ENCODE data around the gene INCENP.

The INCENP gene

DNA sequence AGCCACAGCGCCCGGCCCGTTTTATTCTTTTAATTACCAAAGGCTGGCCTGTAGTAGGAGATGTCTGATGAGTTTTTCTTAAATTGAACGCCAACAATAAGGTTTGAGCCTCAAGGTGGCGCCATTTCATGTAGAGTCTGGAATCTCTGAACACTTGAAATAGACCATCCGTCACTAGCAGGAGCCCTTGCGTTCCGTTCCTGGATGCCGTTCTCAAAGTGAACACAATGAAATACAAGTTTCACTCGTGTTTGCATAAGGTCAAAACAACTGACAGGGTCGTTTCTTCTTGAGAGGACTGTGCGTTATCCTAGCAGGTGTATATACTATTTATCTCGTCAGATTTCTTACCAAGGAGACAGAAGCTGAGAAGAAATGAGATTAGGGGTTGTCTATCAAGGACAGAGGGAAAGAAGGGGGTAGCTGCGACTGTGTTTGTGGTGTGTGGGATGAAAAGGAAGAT, 47.5 kb downstream of the INCENP start:
- no peaks in the 10 kb centered on the region for H3K36me3 ChIP-seq (ENCODE audit: low read length)

GRCh38 chr11:62172294-62172693, 48.5 kb downstream of the INCENP start:
- H3K9ac ChIP-seq (ENCODE audit: low read length): no peak overlapping the region
- no peak overlapping the region for H3K4me3 ChIP-seq (ENCODE audit: insufficient read depth, low read length, poor library complexity, severe bottlenecking)
- H2AFZ ChIP-seq (ENCODE audit: low read depth, low read length, severe bottlenecking): no peak overlapping the region
- no peaks in the 10 kb centered on the region for H3K9me3 ChIP-seq (ENCODE audit: insufficient read depth, low read length)
- H3K27ac ChIP-seq (ENCODE audit: low read depth, low read length): no peak overlapping the region
- no peaks in the 10 kb centered on the region for H3F3A ChIP-seq (ENCODE audit: insufficient read depth)
- no peaks in the 10 kb centered on the region for H3K9me2 ChIP-seq (replicated peaks; ENCODE audit: insufficient read depth, low read length)
- H3K36me3 ChIP-seq (ENCODE audit: low read length): no peaks in the 10 kb centered on the region
- no peak overlapping the region for H3K4me2 ChIP-seq (ENCODE audit: low read depth, low read length, poor library complexity, severe bottlenecking)
- H3K79me2 ChIP-seq (ENCODE audit: insufficient read depth, low read length): no peaks in the 10 kb centered on the region
- no peak for TF ChIP-seq EZH2phosphoT487 (conservative IDR thresholded peaks at IDR 0.05; ENCODE audit: low read length)
- TF ChIP-seq, protein P1, sequence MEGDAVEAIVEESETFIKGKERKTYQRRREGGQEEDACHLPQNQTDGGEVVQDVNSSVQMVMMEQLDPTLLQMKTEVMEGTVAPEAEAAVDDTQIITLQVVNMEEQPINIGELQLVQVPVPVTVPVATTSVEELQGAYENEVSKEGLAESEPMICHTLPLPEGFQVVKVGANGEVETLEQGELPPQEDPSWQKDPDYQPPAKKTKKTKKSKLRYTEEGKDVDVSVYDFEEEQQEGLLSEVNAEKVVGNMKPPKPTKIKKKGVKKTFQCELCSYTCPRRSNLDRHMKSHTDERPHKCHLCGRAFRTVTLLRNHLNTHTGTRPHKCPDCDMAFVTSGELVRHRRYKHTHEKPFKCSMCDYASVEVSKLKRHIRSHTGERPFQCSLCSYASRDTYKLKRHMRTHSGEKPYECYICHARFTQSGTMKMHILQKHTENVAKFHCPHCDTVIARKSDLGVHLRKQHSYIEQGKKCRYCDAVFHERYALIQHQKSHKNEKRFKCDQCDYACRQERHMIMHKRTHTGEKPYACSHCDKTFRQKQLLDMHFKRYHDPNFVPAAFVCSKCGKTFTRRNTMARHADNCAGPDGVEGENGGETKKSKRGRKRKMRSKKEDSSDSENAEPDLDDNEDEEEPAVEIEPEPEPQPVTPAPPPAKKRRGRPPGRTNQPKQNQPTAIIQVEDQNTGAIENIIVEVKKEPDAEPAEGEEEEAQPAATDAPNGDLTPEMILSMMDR (IDR thresholded peaks at IDR 0.05; ENCODE audit: insufficient read depth, low read length, poor library complexity, severe bottlenecking): no peak
- H3K27me3 ChIP-seq (ENCODE audit: low read length): no peaks in the 10 kb centered on the region; the same call in 1 of the 2 replicates
- no peaks in the 10 kb centered on the region for H4K20me1 ChIP-seq (ENCODE audit: low read depth, low read length)

More for the DNA sequence above, 47.5 kb downstream of the INCENP start:
- no peaks in the 10 kb centered on the region for H3K79me2 ChIP-seq (ENCODE audit: insufficient read depth, low read length)
- H4K20me1 ChIP-seq (ENCODE audit: low read depth, low read length): no peaks in the 10 kb centered on the region
- no peak overlapping the region for H3K9ac ChIP-seq (ENCODE audit: low read length)
- H3K9me3 ChIP-seq (ENCODE audit: insufficient read depth, low read length): no peaks in the 10 kb centered on the region
- no peak overlapping the region for H3K4me3 ChIP-seq (ENCODE audit: insufficient read depth, low read length, poor library complexity, severe bottlenecking)
- no peak overlapping the region for H3K4me2 ChIP-seq (ENCODE audit: low read depth, low read length, poor library complexity, severe bottlenecking)
- H3K9me2 ChIP-seq (replicated peaks; ENCODE audit: insufficient read depth, low read length): no peaks in the 10 kb centered on the region
- no peak overlapping the region for H2AFZ ChIP-seq (ENCODE audit: low read depth, low read length, severe bottlenecking)
- H3K27ac ChIP-seq (ENCODE audit: low read depth, low read length): no peak overlapping the region
- no peaks in the 10 kb centered on the region for H3F3A ChIP-seq (ENCODE audit: insufficient read depth)
- no peaks in the 10 kb centered on the region; the same call in 1 of the 2 replicates for H3K27me3 ChIP-seq (ENCODE audit: low read length)
- TF ChIP-seq, protein P1 (IDR thresholded peaks at IDR 0.05; ENCODE audit: insufficient read depth, low read length, poor library complexity, severe bottlenecking): peak; percentile 66
- TF ChIP-seq EZH2phosphoT487 (conservative IDR thresholded peaks at IDR 0.05; ENCODE audit: low read length): no peak

DNA sequence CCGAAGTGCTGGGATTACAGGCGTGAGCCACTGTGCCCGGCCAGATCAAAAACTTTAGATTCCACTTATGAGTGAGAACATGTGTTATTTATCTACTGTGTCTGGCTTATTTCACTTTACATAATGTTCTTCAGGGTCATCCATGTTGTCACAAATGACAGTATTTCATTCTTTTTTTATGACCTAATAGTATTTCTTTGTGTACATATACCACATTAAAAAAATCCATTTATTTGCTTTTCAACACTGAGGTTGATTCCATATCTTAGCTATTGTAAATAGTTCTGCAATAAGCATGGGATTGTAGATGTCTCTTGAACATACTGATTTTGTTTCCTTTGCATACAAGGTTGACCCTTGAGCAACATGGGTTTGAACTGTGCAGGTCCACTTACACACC, 53.0 kb downstream of the INCENP start:
- H4K20me1 ChIP-seq (ENCODE audit: low read depth, low read length): no peaks in the 10 kb centered on the region
- no peaks in the 10 kb centered on the region; the same call in none of the 2 replicates for H3K27me3 ChIP-seq (ENCODE audit: low read length)
- no peak overlapping the region for H2AFZ ChIP-seq (ENCODE audit: low read depth, low read length, severe bottlenecking)
- no peaks in the 10 kb centered on the region for H3F3A ChIP-seq (ENCODE audit: insufficient read depth)
- no peak overlapping the region for H3K4me3 ChIP-seq (ENCODE audit: insufficient read depth, low read length, poor library complexity, severe bottlenecking)
- no peak overlapping the region for H3K4me2 ChIP-seq (ENCODE audit: low read depth, low read length, poor library complexity, severe bottlenecking)
- TF ChIP-seq EZH2phosphoT487 (conservative IDR thresholded peaks at IDR 0.05; ENCODE audit: low read length): no peak
- TF ChIP-seq, protein P1 (IDR thresholded peaks at IDR 0.05; ENCODE audit: insufficient read depth, low read length, poor library complexity, severe bottlenecking): no peak
- H3K9me2 ChIP-seq (replicated peaks; ENCODE audit: insufficient read depth, low read length): no peaks in the 10 kb centered on the region
- no peaks in the 10 kb centered on the region for H3K9me3 ChIP-seq (ENCODE audit: insufficient read depth, low read length)
- no peak overlapping the region for H3K9ac ChIP-seq (ENCODE audit: low read length)
- H3K79me2 ChIP-seq (ENCODE audit: insufficient read depth, low read length): no peaks in the 10 kb centered on the region
- H3K27ac ChIP-seq (ENCODE audit: low read depth, low read length): no peak overlapping the region
- H3K36me3 ChIP-seq (ENCODE audit: low read length): no peaks in the 10 kb centered on the region
